Natural killer cell (primary cell): Measurements from ENCODE around the gene AGGF1. TPM values are rescaled to one million over a fixed set of nuclear protein-coding genes. Genes with fewer than 3 reads are reported as not detected.

Source experiments
- ATAC-seq, 3 donors: fragments of 150-1000 bp in 2 of 3; fragments of 200-7000 bp in 1 of 3; cut with Tn5 transposase; 1 replicate in 1 of 3; 2 replicates in 2 of 3; pipeline ENCODE4 v1.10.0; 2021; ENCODE audit warnings: mild to moderate bottlenecking in 2 of 3, moderate library complexity in 2 of 3
- DNase-seq, 2 donors: peaks; one replicate each; pipeline versions ENCODE4 v3.0.0 to v3.0.0-alpha.2; 2013 to 2021; ENCODE audit warnings: mixed read lengths in 1 of 2
- H3K27ac ChIP-seq: one replicate; pipeline ENCODE4 v1.5.1; 2013; ENCODE audit warnings: mild to moderate bottlenecking, low read length
- H3K27me3 ChIP-seq: one replicate; pipeline ENCODE4 v1.6.1; 2013; ENCODE audit warnings: low read length; ENCODE audit not compliant: control insufficient read depth, insufficient read depth
- H3K36me3 ChIP-seq: one replicate; pipeline ENCODE4 v1.6.1; 2013; ENCODE audit warnings: low read length; ENCODE audit not compliant: control insufficient read depth, insufficient read depth
- H3K4me1 ChIP-seq: one replicate; pipeline ENCODE4 v1.6.1; 2013; ENCODE audit warnings: low read length; ENCODE audit not compliant: control insufficient read depth, insufficient read depth
- H3K4me3 ChIP-seq: one replicate; pipeline ENCODE4 v1.5.1; 2013; ENCODE audit warnings: low read length
- H3K9me3 ChIP-seq: one replicate; pipeline ENCODE4 v1.6.1; 2013; ENCODE audit warnings: low read length; ENCODE audit not compliant: control insufficient read depth, insufficient read depth
- H3K27ac Mint-ChIP-seq, 2 donors: one replicate each; pipeline ENCODE4 v1.8.0; 2022; ENCODE audit warnings: mild to moderate bottlenecking in 2 of 2, mixed read lengths in 2 of 2, moderate library complexity in 1 of 2
- H3K27me3 Mint-ChIP-seq, 2 donors: one replicate each; pipeline ENCODE4 v1.8.0; 2022; ENCODE audit warnings: low read depth in 2 of 2, mixed read lengths in 2 of 2
- H3K36me3 Mint-ChIP-seq: one replicate; pipeline ENCODE4 v1.8.0; 2022; ENCODE audit warnings: mixed read lengths
- H3K4me1 Mint-ChIP-seq, 2 donors: one replicate each; pipeline ENCODE4 v1.8.0; 2022; ENCODE audit warnings: mixed read lengths in 2 of 2
- H3K4me3 Mint-ChIP-seq: one replicate; pipeline ENCODE4 v1.8.0; 2022; ENCODE audit warnings: mild to moderate bottlenecking, moderate library complexity, mixed read lengths
- H3K9me3 Mint-ChIP-seq, 2 donors: one replicate each; pipeline ENCODE4 v1.8.0; 2022; ENCODE audit warnings: mixed read lengths in 2 of 2
- CTCF ChIP-seq: fragments of 200-600 bp; IDR thresholded peaks from one replicate; pipeline ENCODE4 v1.8.0; 2022; ENCODE audit warnings: antibody characterized with exemption
- WGBS: methylation state at CpG from one replicate; pipeline ENCODE4 v1.1.7; 2013; ENCODE audit warnings: missing lambda C conversion rate; ENCODE audit not compliant: insufficient coverage; 5-methylcytosine and 5-hydroxymethylcytosine counted together
- intact Hi-C: fragments of 100-400 bp; cut with micrococcal nuclease; formaldehyde crosslinking; loops from one replicate; pipeline ENCODE4 v1.14.2; 2022
- total RNA-seq, 4 donors: library from RNA; stranded (reverse); fragments of 120-200 nt in 1 of 4; gene quantifications; one replicate each; pipeline versions ENCODE4 v1.2.3 to v1.2.4, GENCODE V29; 2013 to 2022

The AGGF1 gene
- total RNA-seq, 3 donors from 2014 or later (not counting 1 experiment from before 2014, with no cell fraction given): 13.0 to 22.6 (median 15.0) TPM

- H3K9me3 Mint-ChIP-seq: no peaks in the 10 kb centered on the region
- H3K27ac Mint-ChIP-seq: no peak overlapping the region
- peaks cover 7% of the 10 kb centered on the region for H3K4me1 ChIP-seq
- intact Hi-C loops: no loop called here
- no peak for TF ChIP-seq CTCF
- WGBS: 100% methylated on average over 1 of the region's 1 CpG
- peaks cover 50% of the 10 kb centered on the region for H3K36me3 ChIP-seq
- ATAC-seq (no peak), DNase-seq (no peak)
- H3K27ac ChIP-seq: no peak overlapping the region
- H3K36me3 Mint-ChIP-seq: peaks cover 11% of the 10 kb centered on the region
- H3K4me3 Mint-ChIP-seq: no peak overlapping the region
- H3K27me3 Mint-ChIP-seq: no peaks in the 10 kb centered on the region
- H3K4me1 Mint-ChIP-seq: peaks cover 8 to 24% of the 10 kb centered on the region in 2 donors
- H3K27me3 ChIP-seq: no peaks in the 10 kb centered on the region
- H3K4me3 ChIP-seq: no peak overlapping the region
- no peaks in the 10 kb centered on the region for H3K9me3 ChIP-seq
Observed at GRCh38 chr5:77035950-77036349, 5.7 kb downstream of the AGGF1 start.

GRCh38 chr5:77046416-77047073 is 16.3 kb downstream of the AGGF1 start:
- peaks cover 36% of the 10 kb centered on the region for H3K36me3 ChIP-seq
- no peak for DNase-seq
- Mint-ChIP-seq H3K36me3 (peaks cover 14% of the 10 kb centered on the region), H3K27ac (no peak overlapping the region), H3K4me1 (peaks cover 5 to 6% of the 10 kb centered on the region in 2 donors), H3K9me3 (no peaks in the 10 kb centered on the region), H3K27me3 (no peaks in the 10 kb centered on the region), H3K4me3 (no peak overlapping the region)
- no peaks in the 10 kb centered on the region for H3K27me3 ChIP-seq
- intact Hi-C loops: no loop called here
- no peak for TF ChIP-seq CTCF
- 100% methylated on average over 1 of the region's 1 CpG for whole genome bisulfite sequencing
- no peaks in the 10 kb centered on the region for H3K9me3 ChIP-seq
- no peak for ATAC-seq
- no peaks in the 10 kb centered on the region for H3K4me1 ChIP-seq
- no peak overlapping the region for H3K27ac ChIP-seq
- H3K4me3 ChIP-seq: no peak overlapping the region

GRCh38 chr5:77064040-77064439 is 33.8 kb downstream of the AGGF1 start:
- Histone ChIP-seq H3K9me3 (no peaks in the 10 kb centered on the region), H3K27me3 (no peaks in the 10 kb centered on the region), H3K4me1 (no peaks in the 10 kb centered on the region), H3K27ac (no peak overlapping the region), H3K4me3 (no peak overlapping the region), H3K36me3 (peaks cover 68% of the 10 kb centered on the region)
- H3K27me3 Mint-ChIP-seq: no peaks in the 10 kb centered on the region
- no peaks in the 10 kb centered on the region for H3K9me3 Mint-ChIP-seq
- 94% methylated on average over 2 of the region's 3 CpGs for WGBS
- H3K27ac Mint-ChIP-seq: no peak overlapping the region
- H3K4me1 Mint-ChIP-seq: peaks cover 12 to 13% of the 10 kb centered on the region in 2 donors
- DNase-seq: no peak
- no peak for TF ChIP-seq CTCF
- H3K36me3 Mint-ChIP-seq: peaks cover 10% of the 10 kb centered on the region
- intact Hi-C loops: no loop called here
- no peak for ATAC-seq
- no peak overlapping the region for H3K4me3 Mint-ChIP-seq

- ATAC-seq (no peak), DNase-seq (no peak)
- Mint-ChIP-seq H3K27ac (no peak overlapping the region), H3K9me3 (no peaks in the 10 kb centered on the region), H3K4me1 (peaks cover 12 to 13% of the 10 kb centered on the region in 2 donors), H3K27me3 (no peaks in the 10 kb centered on the region), H3K36me3 (peaks cover 10% of the 10 kb centered on the region), H3K4me3 (no peak overlapping the region)
- no peaks in the 10 kb centered on the region for H3K27me3 ChIP-seq
- WGBS: 60% methylated on average over 1 of the region's 3 CpGs
- H3K36me3 ChIP-seq: peaks cover 56% of the 10 kb centered on the region
- H3K4me3 ChIP-seq: no peak overlapping the region
- H3K9me3 ChIP-seq: no peaks in the 10 kb centered on the region
- intact Hi-C loops: no loop called here
- H3K4me1 ChIP-seq: no peaks in the 10 kb centered on the region
- TF ChIP-seq CTCF: no peak
- no peak overlapping the region for H3K27ac ChIP-seq
Observed at GRCh38 chr5:77065256-77065655, 35.1 kb downstream of the AGGF1 start.
